GM12878 (cell line): ENCODE data around the gene PIGL.
A peak's percentile ranks its signal among the peaks of the same experiment; 100 is the strongest.

Experiments used
- POLR2A ChIP-seq: IDR thresholded peaks from 2 replicates; pipeline ENCODE4 v1.6.1; 2011; ENCODE audit warnings: low read depth, mild to moderate bottlenecking, low read length
- ZNF217 ChIP-seq: fragments of 450-650 bp; IDR thresholded peaks from 2 replicates; pipeline ENCODE4 v1.6.1; 2017; ENCODE audit warnings: antibody characterized with exemption, mild to moderate bottlenecking
- ZNF274 ChIP-seq: IDR thresholded peaks from one replicate; pipeline ENCODE4 v1.8.0; 2011; ENCODE audit not compliant: insufficient read length, insufficient read depth

GRCh38 chr17:16215273-16215964 lies 1.6 kb upstream of the PIGL start, which contains the start of gene NCOR1:
- TF ChIP-seq ZNF217, result no peak
- TF ChIP-seq POLR2A, result peak; percentile 97
- TF ChIP-seq ZNF274, result no peak
